Uterus (tissue), 4 donors: Measurements from ENCODE around the gene TJP3. TPM values are rescaled to one million over a fixed set of nuclear protein-coding genes. Genes with fewer than 3 reads are reported as not detected.
"Not testable (repeated sequence)": the region's sequence is repeated elsewhere in the genome, so short reads cannot be mapped to it uniquely, and the experiment has no call there.

Experiments used
- DNase-seq, 2 donors: peaks; one replicate each; pipeline ENCODE4 v3.0.0-alpha.2; 2019 to 2020
- H3K27ac ChIP-seq, 2 donors: fragments of 200-600 bp; sonication (generic); 1 replicate in 1 of 2; 2 replicates in 1 of 2; pipeline ENCODE4 v1.5.1; 2016 to 2018
- H3K27me3 ChIP-seq, 2 donors: fragments of 200-600 bp; sonication (generic); one replicate each; pipeline ENCODE4 v1.5.1; 2018 to 2019; ENCODE audit warnings: control low read depth in 1 of 2
- H3K36me3 ChIP-seq, 2 donors: fragments of 200-600 bp; sonication (generic); one replicate each; pipeline ENCODE4 v1.5.1; 2019; ENCODE audit warnings: control low read depth in 1 of 2
- H3K4me1 ChIP-seq, 2 donors: fragments of 200-600 bp; sonication (generic); one replicate each; pipeline ENCODE4 v1.5.1; 2018 to 2019; ENCODE audit warnings: control low read depth in 1 of 2
- H3K4me3 ChIP-seq, 2 donors: fragments of 200-600 bp; sonication (generic); 1 replicate in 1 of 2; 2 replicates in 1 of 2; pipeline ENCODE4 v1.5.1; 2018 to 2019; ENCODE audit warnings: mild to moderate bottlenecking in 1 of 2
- H3K9me3 ChIP-seq, 2 donors: fragments of 200-600 bp; sonication (generic); one replicate each; pipeline ENCODE4 v1.5.1; 2019; ENCODE audit warnings: control low read depth in 1 of 2
- POLR2A ChIP-seq, 2 donors: fragments of 450-650 bp; IDR thresholded peaks; one replicate each; pipeline ENCODE4 v1.6.1; 2016; ENCODE audit warnings: antibody characterized with exemption in 2 of 2, mild to moderate bottlenecking in 1 of 2, moderate library complexity in 1 of 2
- intact Hi-C: fragments of 100-400 bp; cut with DNase I; formaldehyde crosslinking; loops from one replicate; pipeline ENCODE4 v1.15.1; 2023; ENCODE audit warnings: low total_unique reads
- total RNA-seq, 4 donors: library from RNA; depleted of rRNA in 3 of 4; stranded (reverse); fragments of >200 nt in 3 of 4; gene quantifications; one replicate each; pipeline versions ENCODE4 v1.1.0 to v1.2.4, GENCODE V29; 2014 to 2023
- TF ChIP-seq, protein P1 (sequence below), 4 experiments: fragments of 200-600 bp in 2 of 4; fragments of 450-650 bp in 2 of 4; sonication (generic) in 2 of 4; IDR thresholded peaks; one replicate each; pipeline ENCODE4 v1.5.1; 2016 to 2019; ENCODE audit warnings: antibody characterized with exemption in 4 of 4, mild to moderate bottlenecking in 2 of 4, moderate library complexity in 1 of 4
- donor health status: DM: yes; HTN: yes; CAD: no.

TJP3 gene
- total RNA-seq, 4 donors from 2014 or later, result 0.37 to 7.4 (median 3.9) TPM

- Histone ChIP-seq H3K4me1 (no peaks in the 10 kb centered on the region), H3K36me3 (no peaks in the 10 kb centered on the region), H3K9me3 (no peaks in the 10 kb centered on the region), H3K27me3 (no peaks in the 10 kb centered on the region), H3K4me3 (no peak overlapping the region), H3K27ac (no peak overlapping the region)
- TF ChIP-seq, protein P1, sequence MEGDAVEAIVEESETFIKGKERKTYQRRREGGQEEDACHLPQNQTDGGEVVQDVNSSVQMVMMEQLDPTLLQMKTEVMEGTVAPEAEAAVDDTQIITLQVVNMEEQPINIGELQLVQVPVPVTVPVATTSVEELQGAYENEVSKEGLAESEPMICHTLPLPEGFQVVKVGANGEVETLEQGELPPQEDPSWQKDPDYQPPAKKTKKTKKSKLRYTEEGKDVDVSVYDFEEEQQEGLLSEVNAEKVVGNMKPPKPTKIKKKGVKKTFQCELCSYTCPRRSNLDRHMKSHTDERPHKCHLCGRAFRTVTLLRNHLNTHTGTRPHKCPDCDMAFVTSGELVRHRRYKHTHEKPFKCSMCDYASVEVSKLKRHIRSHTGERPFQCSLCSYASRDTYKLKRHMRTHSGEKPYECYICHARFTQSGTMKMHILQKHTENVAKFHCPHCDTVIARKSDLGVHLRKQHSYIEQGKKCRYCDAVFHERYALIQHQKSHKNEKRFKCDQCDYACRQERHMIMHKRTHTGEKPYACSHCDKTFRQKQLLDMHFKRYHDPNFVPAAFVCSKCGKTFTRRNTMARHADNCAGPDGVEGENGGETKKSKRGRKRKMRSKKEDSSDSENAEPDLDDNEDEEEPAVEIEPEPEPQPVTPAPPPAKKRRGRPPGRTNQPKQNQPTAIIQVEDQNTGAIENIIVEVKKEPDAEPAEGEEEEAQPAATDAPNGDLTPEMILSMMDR (IDR thresholded peaks at IDR 0.05), result no peak
- no peak for TF ChIP-seq POLR2A (IDR thresholded peaks at IDR 0.05)
- intact Hi-C loops, result no loop called here
- DNase-seq, result no peak
Measured at GRCh38 chr19:3751236-3751635, 43.1 kb downstream of the TJP3 start.

GRCh38 chr19:3752492-3752891 is 44.3 kb downstream of the TJP3 start:
- intact Hi-C loops, result no loop called here
- no peaks in the 10 kb centered on the region for H3K9me3 ChIP-seq
- no peaks in the 10 kb centered on the region for H3K36me3 ChIP-seq
- H3K4me3 ChIP-seq, result no peak overlapping the region
- H3K27ac ChIP-seq, result no peak overlapping the region
- DNase-seq, result no peak
- H3K4me1 ChIP-seq, result no peaks in the 10 kb centered on the region
- H3K27me3 ChIP-seq, result no peaks in the 10 kb centered on the region
- no peak for TF ChIP-seq POLR2A (IDR thresholded peaks at IDR 0.05)
- TF ChIP-seq, protein P1 (IDR thresholded peaks at IDR 0.05), result no peak

DNA sequence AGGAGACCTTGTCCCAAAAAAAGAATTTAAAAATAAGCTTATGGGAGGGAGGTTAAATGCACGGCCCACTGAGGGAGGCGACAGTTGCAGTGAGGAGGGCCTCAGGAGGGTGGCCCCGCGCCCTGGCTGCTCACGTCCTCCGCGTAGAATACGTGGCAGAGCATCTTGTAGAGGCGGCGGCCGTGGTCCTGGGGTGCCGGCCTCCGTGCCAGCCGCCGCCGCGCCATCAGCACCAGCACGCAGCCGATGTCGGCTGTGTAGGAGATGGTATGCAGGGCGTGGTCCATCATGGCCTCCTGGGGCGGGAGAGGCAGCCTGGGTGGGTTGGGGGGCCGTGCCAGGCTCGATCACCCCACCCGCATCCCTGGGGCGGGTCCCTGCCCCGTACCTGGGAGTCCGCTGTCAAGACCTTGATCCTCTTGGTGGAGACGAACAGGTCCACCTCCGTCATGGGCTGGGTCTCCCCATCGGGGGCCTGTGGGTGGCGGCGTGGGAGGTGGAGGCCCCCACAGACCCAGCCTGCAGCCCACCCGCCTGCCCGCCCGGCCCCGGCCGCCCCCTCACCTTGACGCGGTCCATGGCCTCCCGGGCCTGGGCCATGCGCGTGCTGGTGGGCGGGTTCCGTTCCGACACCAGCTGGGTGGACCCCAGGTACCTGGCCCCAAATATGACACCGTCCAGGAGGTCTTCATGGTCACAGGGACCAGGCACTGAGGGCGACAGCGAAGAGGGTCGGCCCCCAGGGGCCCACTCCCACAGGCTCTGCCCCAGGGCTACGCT is 45.6 kb downstream of the TJP3 start:
- no peaks in the 10 kb centered on the region for H3K27me3 ChIP-seq
- H3K4me1 ChIP-seq, result no peaks in the 10 kb centered on the region
- H3K27ac ChIP-seq, result no peak overlapping the region
- DNase-seq, result no peak
- H3K36me3 ChIP-seq, result no peaks in the 10 kb centered on the region
- no peak overlapping the region for H3K4me3 ChIP-seq
- TF ChIP-seq, protein P1 (IDR thresholded peaks at IDR 0.05), result no peak
- TF ChIP-seq POLR2A (IDR thresholded peaks at IDR 0.05), result no peak
- intact Hi-C loops, result no loop called here
- H3K9me3 ChIP-seq, result no peaks in the 10 kb centered on the region

DNA sequence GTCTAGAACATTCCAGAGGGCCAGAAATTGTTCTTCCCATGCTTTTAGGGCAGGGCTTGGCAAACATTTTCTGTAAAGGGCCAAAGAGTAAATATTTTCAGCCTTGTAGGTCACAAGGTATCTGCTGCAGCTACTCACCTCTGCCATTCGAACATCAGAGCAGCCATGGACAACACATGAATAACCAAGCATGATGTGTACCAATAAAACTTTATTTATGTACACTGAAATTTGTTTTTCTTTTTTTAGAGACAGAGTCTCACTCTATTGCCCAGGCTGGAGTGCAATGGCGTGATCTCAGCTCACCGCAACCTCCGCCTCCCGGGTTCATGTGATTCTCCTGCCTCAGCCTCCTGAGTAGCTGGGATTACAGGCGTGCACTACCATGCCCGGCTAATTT is 49.5 kb downstream of the TJP3 start:
- H3K9me3 ChIP-seq, DNase-seq, H3K27ac ChIP-seq, intact Hi-C loops, H3K4me3 ChIP-seq, H3K4me1 ChIP-seq, H3K36me3 ChIP-seq, H3K27me3 ChIP-seq: not testable (repeated sequence)

GRCh38 chr19:3758297-3758696 is 50.1 kb downstream of the TJP3 start:
- H3K4me3 ChIP-seq, H3K36me3 ChIP-seq, intact Hi-C loops, H3K4me1 ChIP-seq, H3K9me3 ChIP-seq, DNase-seq, H3K27me3 ChIP-seq, H3K27ac ChIP-seq: not testable (repeated sequence)

GRCh38 chr19:3759482-3760254 is 51.5 kb downstream of the TJP3 start:
- no peaks in the 10 kb centered on the region for H3K4me1 ChIP-seq
- no peaks in the 10 kb centered on the region for H3K9me3 ChIP-seq
- TF ChIP-seq POLR2A (IDR thresholded peaks at IDR 0.05), result no peak
- TF ChIP-seq, protein P1 (IDR thresholded peaks at IDR 0.05), result no peak
- DNase-seq, result no peak
- H3K27me3 ChIP-seq, result no peaks in the 10 kb centered on the region
- H3K4me3 ChIP-seq, result no peak overlapping the region
- no peaks in the 10 kb centered on the region for H3K36me3 ChIP-seq
- intact Hi-C loops, result no loop called here
- H3K27ac ChIP-seq, result no peak overlapping the region
